ENCODE data around the gene RNU4-1. TPM values are rescaled to one million over a fixed set of nuclear protein-coding genes. Genes with fewer than 3 reads are reported as not detected.

The RNU4-1 gene
- total RNA-seq, 4 donors from 2014 or later, result under 0.01 TPM; not detected in 2

- peak in 1 of 2 donors; percentile 71 for DNase-seq (ENCODE audit: low spot score in 2 of 2)
- no peak overlapping the region for H3K4me3 ChIP-seq (ENCODE audit: low read depth, poor library complexity, severe bottlenecking)
- 55 to 63% methylated on average over 10 of the region's 10 CpGs for WGBS, 2 donors
- TF ChIP-seq POLR2A (IDR thresholded peaks at IDR 0.05) (no peak), CTCF (IDR thresholded peaks at IDR 0.05) (no peak)
- intact Hi-C loops (cut with DNase I; ENCODE audit: low total_unique reads), result no loop called here
Observed at GRCh38 chr12:120261951-120262851, 30.8 kb downstream of the RNU4-1 start.

- DNase-seq (ENCODE audit: low spot score in 2 of 2), result no peak
Observed at GRCh38 chr12:120260607-120261006, 32.4 kb downstream of the RNU4-1 start.

GRCh38 chr12:120259418-120260202 is 33.4 kb downstream of the RNU4-1 start:
- 67 to 82% methylated on average over 8 of the region's 8 CpGs for WGBS, 2 donors

More at GRCh38 chr12:120260607-120261006, 32.4 kb downstream of the RNU4-1 start:
- TF ChIP-seq POLR2A (IDR thresholded peaks at IDR 0.05) (no peak), CTCF (IDR thresholded peaks at IDR 0.05) (no peak)
- WGBS, 2 donors, result 90 to 92% methylated on average over 5 of the region's 5 CpGs
- intact Hi-C loops (cut with DNase I; ENCODE audit: low total_unique reads), result no loop called here
- H3K4me3 ChIP-seq (ENCODE audit: low read depth, poor library complexity, severe bottlenecking), result no peak overlapping the region

GRCh38 chr12:120258323-120258896 is 34.6 kb downstream of the RNU4-1 start:
- 81 to 90% methylated on average over 5 of the region's 5 CpGs for WGBS, 2 donors
- no peak for TF ChIP-seq POLR2A (IDR thresholded peaks at IDR 0.05)
- TF ChIP-seq CTCF (IDR thresholded peaks at IDR 0.05), result no peak

More at GRCh38 chr12:120259418-120260202, 33.4 kb downstream of the RNU4-1 start:
- H3K4me3 ChIP-seq (ENCODE audit: low read depth, poor library complexity, severe bottlenecking), result no peak overlapping the region
- DNase-seq (ENCODE audit: low spot score in 2 of 2), result peak in 1 of 2 donors; percentile 44
- intact Hi-C loops (cut with DNase I; ENCODE audit: low total_unique reads), result no loop called here
- TF ChIP-seq CTCF (IDR thresholded peaks at IDR 0.05), result no peak
- TF ChIP-seq POLR2A (IDR thresholded peaks at IDR 0.05), result no peak

DNA sequence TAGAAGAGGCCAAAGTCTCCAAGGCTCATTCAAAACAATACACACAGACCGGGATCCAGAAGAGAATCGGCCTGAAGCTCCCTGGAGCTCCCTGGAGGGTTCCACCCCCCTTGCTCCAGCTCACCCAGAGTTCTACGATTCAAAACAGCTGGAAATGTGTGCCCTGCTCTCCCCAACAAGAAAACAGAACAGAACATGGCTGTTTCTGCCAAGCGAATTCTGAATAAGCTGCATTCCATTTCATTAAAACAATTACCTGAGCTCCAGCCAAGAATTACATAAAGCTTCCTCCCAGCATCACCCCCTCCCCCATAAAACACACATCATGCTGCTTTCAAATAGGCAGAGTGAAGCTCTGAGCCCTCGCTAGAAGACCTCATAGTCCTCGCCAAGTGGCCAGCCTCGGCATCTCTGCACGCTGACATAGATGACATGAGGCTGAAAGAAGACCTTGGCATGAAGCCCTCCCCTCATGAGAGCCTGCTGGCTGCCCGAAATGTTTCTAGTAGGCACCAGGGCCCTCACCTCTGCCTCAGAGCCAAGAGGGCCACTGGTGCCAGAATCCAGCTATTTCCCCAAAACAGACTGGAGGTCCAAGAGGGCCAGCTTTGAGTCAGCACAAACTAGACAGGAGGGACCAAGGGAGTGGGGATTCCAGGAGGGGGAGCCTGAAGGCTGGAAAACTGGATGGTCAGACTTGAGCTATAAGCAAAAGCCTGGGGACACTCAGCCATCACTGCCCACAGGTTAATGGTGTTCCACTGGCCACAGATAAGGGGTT is 35.8 kb downstream of the RNU4-1 start:
- WGBS, 2 donors, result 20 to 23% methylated on average over 8 to 9 of the region's 9 CpGs
- intact Hi-C loops (cut with DNase I; ENCODE audit: low total_unique reads), result no loop called here
- DNase-seq (ENCODE audit: low spot score in 2 of 2), result peak in 1 of 2 donors; percentile 32
- no peak overlapping the region for H3K4me3 ChIP-seq (ENCODE audit: low read depth, poor library complexity, severe bottlenecking)
- no peak for TF ChIP-seq CTCF (IDR thresholded peaks at IDR 0.05)
- no peak for TF ChIP-seq POLR2A (IDR thresholded peaks at IDR 0.05)

More at GRCh38 chr12:120258323-120258896, 34.6 kb downstream of the RNU4-1 start:
- H3K4me3 ChIP-seq (ENCODE audit: low read depth, poor library complexity, severe bottlenecking), result no peak overlapping the region
- intact Hi-C loops (cut with DNase I; ENCODE audit: low total_unique reads), result no loop called here
- DNase-seq (ENCODE audit: low spot score in 2 of 2), result no peak

All from lower leg skin (tissue), 4 donors.